ENCODE measurements around the gene HIP1R. TPM values are rescaled to one million over a fixed set of nuclear protein-coding genes. Genes with fewer than 3 reads are reported as not detected.
"Not testable (repeated sequence)": the region's sequence is repeated elsewhere in the genome, so short reads cannot be mapped to it uniquely, and the experiment has no call there.

The HIP1R gene
- total RNA-seq, 2 experiments from 2014 or later: 30.7 to 32.7 TPM

DNA sequence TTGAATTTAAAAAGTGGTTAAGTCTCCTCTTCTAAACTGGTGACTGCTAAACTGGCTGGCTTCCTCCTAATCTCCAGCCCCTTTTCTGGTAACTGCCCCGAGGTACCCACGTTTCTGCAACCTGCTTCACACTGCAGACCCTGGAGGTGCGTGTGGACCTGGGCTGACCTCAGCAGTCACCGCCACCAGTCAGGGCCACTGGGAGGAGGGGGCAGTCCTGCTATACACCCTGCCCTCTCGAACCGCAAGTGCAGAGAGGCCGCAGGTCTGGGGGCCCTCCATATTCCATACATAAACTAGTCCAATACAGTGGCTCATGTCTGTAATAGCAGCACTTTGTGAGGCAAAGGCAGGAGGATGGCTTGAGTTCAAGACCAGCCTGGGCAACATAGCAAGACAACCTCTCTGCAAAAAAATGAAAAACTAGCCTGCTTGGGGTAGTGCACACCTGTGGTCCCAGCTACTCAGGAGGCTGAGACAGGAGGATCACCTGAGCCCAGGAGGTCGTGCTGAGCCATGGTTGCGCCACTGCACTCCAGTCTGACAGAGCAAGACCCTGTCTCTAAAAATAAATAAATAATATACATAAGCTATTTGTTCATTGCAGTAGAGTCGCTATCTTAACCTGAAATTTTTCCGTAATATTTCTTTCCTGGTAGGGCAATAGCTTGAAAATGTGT, 35.0 kb downstream of the HIP1R start:
- no peaks in the 10 kb centered on the region for H3K9me3 Mint-ChIP-seq
- peaks cover 55% of the 10 kb centered on the region for H3K36me3 Mint-ChIP-seq (ENCODE audit: low read depth)
- ChIA-PET CTCF (interaction anchor here (1.1 to 2.4 kb wide), 3 partner anchors 10 to 60 kb away, joined by 4 to 7 read pairs (median 6); no protein-coding TSS in a partner anchor), POLR2A (no interaction called here)
- H3K27me3 Mint-ChIP-seq: peaks cover 5% of the 10 kb centered on the region
- DNase-seq: no peak
- H3K4me1 Mint-ChIP-seq: peaks cover 44% of the 10 kb centered on the region
- H3K27ac Mint-ChIP-seq: no peak overlapping the region
- no peak overlapping the region for H3K4me3 Mint-ChIP-seq

- Mint-ChIP-seq H3K36me3 (ENCODE audit: low read depth) (peaks cover 53% of the 10 kb centered on the region), H3K27ac (peak overlapping the region; percentile 86)
Measured at GRCh38 chr12:122870867-122871664, 35.8 kb downstream of the HIP1R start.

GRCh38 chr12:122871851-122872780, 36.9 kb downstream of the HIP1R start:
- no peaks in the 10 kb centered on the region for H3K9me3 Mint-ChIP-seq
- peak overlapping the region; percentile 70 for H3K4me3 Mint-ChIP-seq
- peak overlapping the region; percentile 86 for H3K27ac Mint-ChIP-seq
- H3K27me3 Mint-ChIP-seq: peaks cover 5% of the 10 kb centered on the region
- CTCF ChIA-PET: interaction anchor here (0.9 to 2.4 kb wide), 8 partner anchors 9 to 76 kb away, joined by 3 to 8 read pairs (median 4); no protein-coding TSS in a partner anchor
- H3K4me1 Mint-ChIP-seq: peaks cover 60% of the 10 kb centered on the region
- H3K36me3 Mint-ChIP-seq (ENCODE audit: low read depth): peaks cover 51% of the 10 kb centered on the region
- POLR2A ChIA-PET: interaction anchor here (0.5 kb wide), 1 partner anchor 97 kb away, joined by 3 read pairs; no protein-coding TSS in a partner anchor
- DNase-seq: peak; percentile 52

More at GRCh38 chr12:122870867-122871664, 35.8 kb downstream of the HIP1R start:
- peaks cover 52% of the 10 kb centered on the region for H3K4me1 Mint-ChIP-seq
- DNase-seq: no peak
- ChIA-PET CTCF (interaction anchor here (0.9 to 2.4 kb wide), 8 partner anchors 8 to 77 kb away, joined by 3 to 8 read pairs (median 5); no protein-coding TSS in a partner anchor), POLR2A (no interaction called here)
- no peaks in the 10 kb centered on the region for H3K9me3 Mint-ChIP-seq
- peak overlapping the region; percentile 70 for H3K4me3 Mint-ChIP-seq
- H3K27me3 Mint-ChIP-seq: peaks cover 5% of the 10 kb centered on the region

- ChIA-PET POLR2A (no interaction called here), CTCF (interaction anchor here (1.5 to 2.4 kb wide), 3 partner anchors 8 to 14 kb away, joined by 4 to 8 read pairs (median 6); no protein-coding TSS in a partner anchor)
- DNase-seq: no peak
- Mint-ChIP-seq H3K9me3 (no peaks in the 10 kb centered on the region), H3K27ac (peak overlapping the region; percentile 5), H3K36me3 (ENCODE audit: low read depth) (peaks cover 52% of the 10 kb centered on the region), H3K4me1 (peaks cover 65% of the 10 kb centered on the region), H3K4me3 (no peak overlapping the region), H3K27me3 (peaks cover 5% of the 10 kb centered on the region)
Measured at GRCh38 chr12:122872815-122873361, 37.6 kb downstream of the HIP1R start.

- POLR2A ChIA-PET: no interaction called here
- peaks cover 5% of the 10 kb centered on the region for H3K27me3 Mint-ChIP-seq
Measured at GRCh38 chr12:122873540-122873939, 38.3 kb downstream of the HIP1R start.

GRCh38 chr12:122874081-122874480, 38.8 kb downstream of the HIP1R start:
- no peak overlapping the region for H3K4me3 Mint-ChIP-seq
- POLR2A ChIA-PET: no interaction called here

More at GRCh38 chr12:122873540-122873939, 38.3 kb downstream of the HIP1R start:
- no peak overlapping the region for H3K4me3 Mint-ChIP-seq
- peak overlapping the region; percentile 60 for H3K27ac Mint-ChIP-seq
- peaks cover 52% of the 10 kb centered on the region for H3K36me3 Mint-ChIP-seq (ENCODE audit: low read depth)
- H3K9me3 Mint-ChIP-seq: no peaks in the 10 kb centered on the region
- CTCF ChIA-PET: interaction anchor here (1.0 to 1.4 kb wide), 3 partner anchors 13 to 76 kb away, joined by 3 to 4 read pairs (median 4); no protein-coding TSS in a partner anchor
- peaks cover 71% of the 10 kb centered on the region for H3K4me1 Mint-ChIP-seq
- DNase-seq: no peak

GRCh38 chr12:122875590-122876220, 40.4 kb downstream of the HIP1R start:
- H3K27ac Mint-ChIP-seq: no peak overlapping the region
- no peak for DNase-seq
- CTCF ChIA-PET: interaction anchor here (0.5 to 0.7 kb wide), 3 partner anchors 10 to 34 kb away, joined by 3 to 4 read pairs (median 3); no protein-coding TSS in a partner anchor

More at GRCh38 chr12:122874081-122874480, 38.8 kb downstream of the HIP1R start:
- no peaks in the 10 kb centered on the region for H3K9me3 Mint-ChIP-seq
- CTCF ChIA-PET: interaction anchor here (1.0 to 1.4 kb wide), 3 partner anchors 13 to 75 kb away, joined by 3 to 4 read pairs (median 4); no protein-coding TSS in a partner anchor
- peaks cover 77% of the 10 kb centered on the region for H3K4me1 Mint-ChIP-seq
- peaks cover 48% of the 10 kb centered on the region for H3K36me3 Mint-ChIP-seq (ENCODE audit: low read depth)
- H3K27ac Mint-ChIP-seq: no peak overlapping the region
- H3K27me3 Mint-ChIP-seq: peaks cover 5% of the 10 kb centered on the region
- DNase-seq: peak; percentile 34

GRCh38 chr12:122876281-122876680, 41.0 kb downstream of the HIP1R start:
- H3K4me3 Mint-ChIP-seq, H3K27me3 Mint-ChIP-seq, DNase-seq, POLR2A ChIA-PET, H3K9me3 Mint-ChIP-seq, H3K27ac Mint-ChIP-seq: not testable (repeated sequence)
- Mint-ChIP-seq H3K4me1 (peaks cover 92% of the 10 kb centered on the region), H3K36me3 (ENCODE audit: low read depth) (peaks cover 45% of the 10 kb centered on the region)
- CTCF ChIA-PET: interaction anchor here (0.5 to 1.0 kb wide), 4 partner anchors 11 to 1033 kb away, joined by 3 to 4 read pairs (median 3); no protein-coding TSS in a partner anchor

More at GRCh38 chr12:122875590-122876220, 40.4 kb downstream of the HIP1R start:
- POLR2A ChIA-PET: no interaction called here
- Mint-ChIP-seq H3K36me3 (ENCODE audit: low read depth) (peaks cover 46% of the 10 kb centered on the region), H3K27me3 (peaks cover 7% of the 10 kb centered on the region), H3K4me3 (no peak overlapping the region), H3K4me1 (peaks cover 92% of the 10 kb centered on the region), H3K9me3 (no peaks in the 10 kb centered on the region)

- Mint-ChIP-seq H3K36me3 (ENCODE audit: low read depth) (peaks cover 46% of the 10 kb centered on the region), H3K4me1 (peaks cover 91% of the 10 kb centered on the region), H3K9me3 (no peaks in the 10 kb centered on the region), H3K27me3 (peaks cover 7% of the 10 kb centered on the region), H3K4me3 (no peak overlapping the region), H3K27ac (no peak overlapping the region)
- POLR2A ChIA-PET: no interaction called here
- no peak for DNase-seq
- CTCF ChIA-PET: interaction anchor here (0.5 to 1.0 kb wide), 4 partner anchors 12 to 1033 kb away, joined by 3 to 4 read pairs (median 3); no protein-coding TSS in a partner anchor
Measured at GRCh38 chr12:122876731-122877130, 41.5 kb downstream of the HIP1R start.

GRCh38 chr12:122878780-122879612, 43.7 kb downstream of the HIP1R start:
- ChIA-PET POLR2A (no interaction called here), CTCF (interaction anchor here (0.7 to 0.9 kb wide), 3 partner anchors 16 to 74 kb away, joined by 3 read pairs; no protein-coding TSS in a partner anchor)
- peaks cover 84% of the 10 kb centered on the region for H3K4me1 Mint-ChIP-seq
- H3K27me3 Mint-ChIP-seq: peaks cover 6% of the 10 kb centered on the region
- DNase-seq: no peak
- no peaks in the 10 kb centered on the region for H3K9me3 Mint-ChIP-seq
- peaks cover 37% of the 10 kb centered on the region for H3K36me3 Mint-ChIP-seq (ENCODE audit: low read depth)
- H3K4me3 Mint-ChIP-seq: no peak overlapping the region
- peak overlapping the region; percentile 72 for H3K27ac Mint-ChIP-seq

Data from activated CD4-positive, alpha-beta T cell treated with anti-CD3 and anti-CD28 coated beads, Interleukin-2, amount 10 ng/mL, durations not matched to agents 7 days and 5 days (primary cell).